Neural crest cell (in vitro differentiated cells): ENCODE measurements around the gene RERE. TPM values are rescaled to one million over a fixed set of nuclear protein-coding genes. Genes with fewer than 3 reads are reported as not detected.

Experiments
- DNase-seq: peaks from one replicate; pipeline ENCODE4 v3.0.0; 2021; ENCODE audit warnings: low read depth, mixed read lengths, low spot score
- H3K27ac Mint-ChIP-seq: one replicate; pipeline ENCODE4 v1.8.0; 2021; ENCODE audit warnings: mild to moderate bottlenecking, mixed read lengths; ENCODE audit not compliant: unreplicated experiment
- H3K27me3 Mint-ChIP-seq: 2 replicates; pipeline ENCODE4 v1.8.0; 2021; ENCODE audit warnings: low read depth, mild to moderate bottlenecking, mixed read lengths
- H3K36me3 Mint-ChIP-seq: 2 replicates; pipeline ENCODE4 v1.8.0; 2021; ENCODE audit warnings: low read depth, mild to moderate bottlenecking, mixed read lengths
- H3K4me1 Mint-ChIP-seq: 2 replicates; pipeline ENCODE4 v1.8.0; 2021; ENCODE audit warnings: mixed read lengths
- H3K4me3 Mint-ChIP-seq: one replicate; pipeline ENCODE4 v1.8.0; 2021; ENCODE audit warnings: mild to moderate bottlenecking, mixed read lengths
- H3K9me3 Mint-ChIP-seq: 2 replicates; pipeline ENCODE4 v1.8.0; 2021; ENCODE audit warnings: mixed read lengths
- CTCF ChIP-seq: fragments of 200-600 bp; sonication (generic); conservative IDR thresholded peaks from 2 replicates; pipeline ENCODE4 v1.5.0; 2021; ENCODE audit warnings: antibody characterized with exemption, mild to moderate bottlenecking
- total RNA-seq: library from RNA; stranded (reverse); gene quantifications from 2 replicates; pipeline ENCODE4 v1.2.1, GENCODE V29; 2021

RERE gene
- total RNA-seq, 1 donor from 2014 or later = 122 TPM

- no peaks in the 10 kb centered on the region for H3K27me3 Mint-ChIP-seq
- H3K36me3 Mint-ChIP-seq = no peaks in the 10 kb centered on the region
- TF ChIP-seq CTCF = no peak
- no peaks in the 10 kb centered on the region for H3K9me3 Mint-ChIP-seq
- no peak overlapping the region for H3K27ac Mint-ChIP-seq
- DNase-seq = no peak
- peaks cover 27% of the 10 kb centered on the region for H3K4me1 Mint-ChIP-seq
- no peak overlapping the region for H3K4me3 Mint-ChIP-seq
Observed at GRCh38 chr1:8473891-8474300, 343.5 kb downstream of the RERE start.

DNA sequence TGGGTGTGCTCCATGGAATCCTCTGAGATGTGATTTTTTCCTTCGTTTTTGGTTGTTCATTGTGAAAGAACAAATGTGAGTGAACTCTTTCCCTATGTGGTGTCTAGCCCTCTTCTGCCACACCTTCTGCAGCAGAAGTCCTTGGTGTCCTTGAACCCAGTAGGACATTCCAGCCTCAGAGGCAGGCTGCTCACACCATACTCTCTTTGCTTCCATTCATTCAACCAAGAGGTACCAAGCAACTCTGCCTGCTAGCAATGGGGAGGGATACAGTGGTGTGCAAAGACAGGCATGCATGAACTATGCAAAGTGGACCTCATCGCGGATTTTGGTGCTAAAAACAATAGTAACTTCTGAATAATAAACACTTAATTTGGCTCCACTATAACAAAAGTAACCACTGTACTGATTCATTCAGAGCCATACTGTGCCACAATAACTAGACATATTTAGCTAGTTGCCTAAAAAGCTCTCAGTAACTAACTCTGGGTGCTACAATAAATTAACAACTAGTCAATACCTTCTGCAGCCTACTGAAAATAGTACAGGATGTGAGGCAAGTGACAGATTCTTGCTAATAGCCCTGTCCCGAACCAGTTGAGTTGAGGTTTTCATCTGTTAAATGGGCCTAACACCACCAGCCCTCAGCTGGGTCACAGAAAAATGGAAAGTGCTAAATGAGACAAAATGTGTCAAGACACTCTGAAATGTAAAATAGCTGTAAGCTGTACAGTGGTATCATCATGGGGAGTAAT lies 344.1 kb downstream of the RERE start:
- no peaks in the 10 kb centered on the region for H3K9me3 Mint-ChIP-seq
- DNase-seq = no peak
- H3K27me3 Mint-ChIP-seq = no peaks in the 10 kb centered on the region
- no peak overlapping the region for H3K4me3 Mint-ChIP-seq
- TF ChIP-seq CTCF = no peak
- no peak overlapping the region for H3K27ac Mint-ChIP-seq
- no peaks in the 10 kb centered on the region for H3K36me3 Mint-ChIP-seq
- H3K4me1 Mint-ChIP-seq = peaks cover 27% of the 10 kb centered on the region

GRCh38 chr1:8472668-8473067 lies 344.8 kb downstream of the RERE start:
- Mint-ChIP-seq H3K27me3 (no peaks in the 10 kb centered on the region), H3K27ac (no peak overlapping the region)
- TF ChIP-seq CTCF = no peak

GRCh38 chr1:8471451-8471850 lies 346.0 kb downstream of the RERE start:
- Mint-ChIP-seq H3K27ac (no peak overlapping the region), H3K9me3 (no peaks in the 10 kb centered on the region), H3K4me3 (no peak overlapping the region), H3K4me1 (peaks cover 32% of the 10 kb centered on the region), H3K36me3 (no peaks in the 10 kb centered on the region), H3K27me3 (no peaks in the 10 kb centered on the region)
- no peak for DNase-seq
- TF ChIP-seq CTCF = no peak

More at GRCh38 chr1:8472668-8473067, 344.8 kb downstream of the RERE start:
- H3K4me1 Mint-ChIP-seq = peaks cover 27% of the 10 kb centered on the region
- DNase-seq = no peak
- H3K36me3 Mint-ChIP-seq = no peaks in the 10 kb centered on the region
- H3K4me3 Mint-ChIP-seq = no peak overlapping the region
- no peaks in the 10 kb centered on the region for H3K9me3 Mint-ChIP-seq

GRCh38 chr1:8468751-8469150 lies 348.7 kb downstream of the RERE start:
- Mint-ChIP-seq H3K4me1 (peaks cover 42% of the 10 kb centered on the region), H3K36me3 (no peaks in the 10 kb centered on the region), H3K27me3 (no peaks in the 10 kb centered on the region), H3K9me3 (no peaks in the 10 kb centered on the region), H3K4me3 (no peak overlapping the region), H3K27ac (no peak overlapping the region)
- DNase-seq = no peak
- TF ChIP-seq CTCF = no peak
